Liver (tissue), 3 donors: ENCODE results near the gene IRF3.

Experiments used
- ATF3 ChIP-seq: IDR thresholded peaks from 2 replicates; pipeline ENCODE4 v1.6.1; 2016; ENCODE audit warnings: antibody characterized with exemption
- CTCF ChIP-seq: fragments of 150-350 bp; IDR thresholded peaks from 2 replicates; pipeline ENCODE4 v1.5.1; 2017; ENCODE audit warnings: improper control_type of control experiment, low read depth, low read length; ENCODE audit not compliant: missing input control
- EGR1 ChIP-seq, 2 donors: IDR thresholded peaks; 2 replicates each; pipeline ENCODE4 v1.6.1; 2016 to 2018; ENCODE audit warnings: antibody characterized with exemption in 2 of 2, low read depth in 2 of 2
- FOXA1 ChIP-seq: IDR thresholded peaks from 2 replicates; pipeline ENCODE4 v1.6.1; 2016; ENCODE audit warnings: antibody characterized with exemption
- FOXA2 ChIP-seq: IDR thresholded peaks from 2 replicates; pipeline ENCODE4 v1.6.1; 2016; ENCODE audit warnings: antibody characterized with exemption
- JUND ChIP-seq, 2 donors: IDR thresholded peaks; 2 replicates each; pipeline ENCODE4 v1.6.1; 2016; ENCODE audit warnings: antibody characterized with exemption in 2 of 2
- MAX ChIP-seq: IDR thresholded peaks from 2 replicates; pipeline ENCODE4 v1.6.1; 2016; ENCODE audit warnings: antibody characterized with exemption
- RAD21 ChIP-seq, 2 donors: IDR thresholded peaks; 2 replicates each; pipeline ENCODE4 v1.6.1; 2016; ENCODE audit warnings: antibody characterized with exemption in 2 of 2, mild to moderate bottlenecking in 2 of 2
- REST ChIP-seq: IDR thresholded peaks from 2 replicates; pipeline ENCODE4 v1.6.1; 2016; ENCODE audit warnings: antibody characterized with exemption, mild to moderate bottlenecking
- TAF1 ChIP-seq: conservative IDR thresholded peaks from 2 replicates; pipeline ENCODE4 v1.6.1; 2016; ENCODE audit warnings: antibody characterized with exemption, mild to moderate bottlenecking
- YY1 ChIP-seq: IDR thresholded peaks from 2 replicates; pipeline ENCODE4 v1.6.1; 2016; ENCODE audit warnings: antibody characterized with exemption, mild to moderate bottlenecking
- ZBTB33 ChIP-seq: IDR thresholded peaks from 2 replicates; pipeline ENCODE4 v1.6.1; 2016; ENCODE audit warnings: antibody characterized with exemption
- donor health status: healthy.
- donor health status: healthy.

- TF ChIP-seq TAF1 = no peak
- no peak for TF ChIP-seq CTCF
- no peak for TF ChIP-seq EGR1 (IDR thresholded peaks at IDR 0.05; ENCODE audit: low read depth in 2 of 2)
- TF ChIP-seq REST = no peak
- no peak for TF ChIP-seq RAD21 (IDR thresholded peaks at IDR 0.05)
- no peak for TF ChIP-seq ATF3
- TF ChIP-seq JUND (IDR thresholded peaks at IDR 0.05) = no peak
- no peak for TF ChIP-seq YY1
- no peak for TF ChIP-seq ZBTB33
- no peak for TF ChIP-seq FOXA2
- no peak for TF ChIP-seq FOXA1
- no peak for TF ChIP-seq MAX
These were observed 36.0 kb downstream of the IRF3 start for GRCh38 chr19:49629659-49630058.
